Stimulated activated naive CD8-positive, alpha-beta T cell treated with anti-CD3 and anti-CD28 coated beads, Interleukin-15, amount 100 ng/mL, for 72 hours (primary cell): ENCODE data around the gene FUBP1.

Source experiments
- ATAC-seq: fragments of 150-1000 bp; cut with Tn5 transposase; 2 replicates; pipeline ENCODE4 v1.10.0; 2021; ENCODE audit warnings: mild to moderate bottlenecking, moderate library complexity
- DNase-seq, 2 donors: peaks; one replicate each; pipeline ENCODE4 v3.0.0; 2021 to 2022
- H3K27ac Mint-ChIP-seq, 2 donors: one replicate each; pipeline ENCODE4 v1.8.0; 2022; ENCODE audit warnings: mild to moderate bottlenecking in 2 of 2, mixed read lengths in 2 of 2, moderate library complexity in 2 of 2
- H3K27me3 Mint-ChIP-seq: one replicate; pipeline ENCODE4 v1.8.0; 2022; ENCODE audit warnings: mixed read lengths
- H3K4me1 Mint-ChIP-seq: one replicate; pipeline ENCODE4 v1.8.0; 2022; ENCODE audit warnings: mild to moderate bottlenecking, mixed read lengths
- H3K4me3 Mint-ChIP-seq, 2 donors: one replicate each; pipeline ENCODE4 v1.8.0; 2022; ENCODE audit warnings: mild to moderate bottlenecking in 2 of 2, mixed read lengths in 2 of 2, moderate library complexity in 1 of 2
- H3K9me3 Mint-ChIP-seq, 2 donors: one replicate each; pipeline ENCODE4 v1.8.0; 2022; ENCODE audit warnings: mixed read lengths in 2 of 2

FUBP1 gene

DNA sequence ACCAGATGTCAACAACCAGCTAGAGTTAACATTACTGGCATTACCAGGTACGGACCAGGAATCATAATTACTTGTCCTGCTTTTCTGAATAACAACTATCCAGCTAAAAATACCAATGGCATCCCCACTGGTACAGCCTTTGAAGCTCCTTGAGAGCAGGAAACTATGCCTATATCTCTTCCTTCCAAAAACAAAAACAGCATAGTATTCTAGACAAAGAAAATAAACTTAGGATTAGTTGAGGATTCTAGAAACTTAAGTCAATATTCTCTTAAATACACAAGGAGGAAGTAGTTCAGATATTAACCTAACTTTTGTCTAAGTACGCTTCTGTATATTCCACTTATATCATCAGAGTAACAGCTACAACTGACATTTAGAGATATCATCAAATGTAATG is 3.0 kb downstream of the FUBP1 start:
- DNase-seq (no peak), ATAC-seq (no peak)
- Mint-ChIP-seq H3K4me1 (peaks cover 60% of the 10 kb centered on the region), H3K4me3 (peak overlapping the region in 1 of 2 donors; percentile 87), H3K9me3 (no peaks in the 10 kb centered on the region), H3K27ac (peak overlapping the region in 1 of 2 donors; percentile 92), H3K27me3 (no peaks in the 10 kb centered on the region)

DNA sequence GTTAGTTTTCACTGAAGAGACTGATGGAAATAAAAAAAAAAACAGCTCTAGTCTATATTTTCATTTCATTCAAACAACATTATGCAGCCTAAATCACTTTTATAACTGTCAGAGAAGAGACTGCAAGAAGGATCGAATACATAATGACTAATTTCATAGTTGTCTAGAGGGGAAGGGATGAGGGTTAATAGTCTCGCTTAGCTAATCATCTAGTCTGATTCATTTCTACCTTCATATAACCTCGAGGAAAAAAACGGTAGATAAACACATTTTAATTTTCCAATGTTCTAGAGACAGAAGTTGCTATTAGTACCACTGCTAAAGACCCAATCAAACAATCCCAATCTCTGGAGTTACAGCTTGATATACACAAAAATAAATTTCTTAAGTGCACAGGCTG is 3.5 kb downstream of the FUBP1 start:
- Mint-ChIP-seq H3K4me3 (peak overlapping the region in 1 of 2 donors; percentile 87), H3K4me1 (peaks cover 55% of the 10 kb centered on the region), H3K27ac (peak overlapping the region in 1 of 2 donors; percentile 92), H3K9me3 (no peaks in the 10 kb centered on the region), H3K27me3 (no peaks in the 10 kb centered on the region)
- DNase-seq (no peak), ATAC-seq (peak; percentile 14)

DNA sequence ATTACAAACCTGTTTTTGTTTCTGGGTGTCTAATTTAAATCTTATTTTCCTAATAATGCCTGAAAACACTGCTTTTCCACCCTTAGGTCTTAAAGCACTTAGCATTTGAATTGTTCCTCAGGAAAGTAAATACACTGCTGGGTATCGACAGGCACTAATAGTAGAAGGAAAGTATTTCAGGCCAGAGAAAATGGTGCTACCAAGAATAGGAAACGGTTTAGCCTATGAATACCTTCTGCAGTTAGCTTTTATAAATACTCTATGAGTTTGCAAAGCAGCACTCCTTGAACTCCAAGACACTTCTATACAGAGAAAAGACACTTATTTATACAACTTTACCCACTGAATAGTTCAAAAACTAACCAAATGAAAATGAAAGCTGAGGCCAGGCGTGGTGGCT is 6.8 kb downstream of the FUBP1 start:
- Mint-ChIP-seq H3K9me3 (no peaks in the 10 kb centered on the region), H3K4me3 (peak overlapping the region; percentile 37 to 49), H3K27ac (peak overlapping the region in 1 of 2 donors; percentile 95), H3K27me3 (no peaks in the 10 kb centered on the region), H3K4me1 (peaks cover 67% of the 10 kb centered on the region)
- ATAC-seq, result no peak
- no peak for DNase-seq

DNA sequence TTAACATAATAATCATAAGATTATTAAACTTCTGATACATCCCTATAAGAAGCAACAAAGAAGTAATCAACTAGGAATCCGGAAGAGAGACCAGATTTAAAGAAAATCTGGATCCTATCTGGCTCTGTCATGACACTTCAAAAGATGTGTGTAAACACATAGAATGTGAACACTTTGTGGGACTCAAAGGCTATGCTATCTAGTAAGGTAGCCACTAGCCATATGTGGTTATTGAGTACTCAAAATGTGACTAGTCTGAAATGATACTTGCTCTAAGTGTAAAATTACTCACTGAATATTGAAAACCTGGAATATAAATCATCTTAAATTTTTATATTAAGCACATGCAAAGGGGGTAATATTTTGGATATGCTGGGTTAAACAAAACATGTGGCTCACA is 8.7 kb downstream of the FUBP1 start:
- ATAC-seq, result peak; percentile 60
- DNase-seq, result no peak
- Mint-ChIP-seq H3K9me3 (no peaks in the 10 kb centered on the region), H3K4me1 (peaks cover 64% of the 10 kb centered on the region), H3K27me3 (no peaks in the 10 kb centered on the region), H3K27ac (peak overlapping the region in 1 of 2 donors; percentile 34), H3K4me3 (peak overlapping the region in 1 of 2 donors; percentile 26)

DNA sequence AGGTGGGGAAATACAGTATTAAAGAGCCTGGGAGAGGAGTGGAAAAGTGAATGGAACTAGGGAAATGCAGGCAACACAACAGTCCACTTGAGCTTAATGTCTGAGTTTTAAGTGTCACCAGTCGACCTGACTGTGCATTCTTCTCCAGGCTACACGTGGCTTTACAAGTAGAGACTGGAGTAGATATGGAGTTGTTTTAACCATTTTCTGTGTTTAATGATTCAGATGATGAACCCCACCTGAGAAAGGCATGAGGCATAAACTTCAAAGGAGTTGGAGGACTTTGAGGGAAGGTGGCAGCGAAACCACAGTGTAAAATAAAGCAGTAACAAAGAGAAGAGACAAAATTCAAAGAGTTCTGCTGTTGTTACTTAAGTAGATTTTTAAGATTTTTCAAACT is 12.6 kb downstream of the FUBP1 start:
- no peaks in the 10 kb centered on the region for H3K27me3 Mint-ChIP-seq
- no peaks in the 10 kb centered on the region for H3K9me3 Mint-ChIP-seq
- H3K4me3 Mint-ChIP-seq, result no peak overlapping the region
- DNase-seq, result no peak
- H3K4me1 Mint-ChIP-seq, result peaks cover 51% of the 10 kb centered on the region
- H3K27ac Mint-ChIP-seq, result peak overlapping the region in 1 of 2 donors; percentile 62
- ATAC-seq, result peak; percentile 59

DNA sequence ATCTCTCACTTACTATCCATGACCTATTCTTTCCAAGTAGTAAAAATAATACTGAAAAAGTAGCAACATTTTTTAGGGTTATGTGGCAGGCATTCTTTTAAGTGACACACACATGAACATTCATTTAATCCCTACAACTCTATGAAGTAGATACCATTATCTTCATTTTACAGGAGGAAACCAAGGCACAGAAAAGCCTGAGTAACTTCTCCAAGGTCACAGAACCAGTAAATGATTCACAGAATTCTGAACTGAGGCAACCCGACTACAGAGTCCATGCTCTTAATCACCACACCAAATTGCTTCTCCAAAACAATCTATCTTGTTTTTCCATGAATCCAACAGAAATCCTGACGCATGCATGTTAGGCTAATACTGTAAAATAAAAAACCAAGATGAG is 17.5 kb downstream of the FUBP1 start:
- DNase-seq (no peak), ATAC-seq (no peak)
- peaks cover 41% of the 10 kb centered on the region for H3K4me1 Mint-ChIP-seq
- no peaks in the 10 kb centered on the region for H3K27me3 Mint-ChIP-seq
- H3K9me3 Mint-ChIP-seq, result no peaks in the 10 kb centered on the region
- no peak overlapping the region for H3K4me3 Mint-ChIP-seq
- peak overlapping the region; percentile 43 to 58 for H3K27ac Mint-ChIP-seq

DNA sequence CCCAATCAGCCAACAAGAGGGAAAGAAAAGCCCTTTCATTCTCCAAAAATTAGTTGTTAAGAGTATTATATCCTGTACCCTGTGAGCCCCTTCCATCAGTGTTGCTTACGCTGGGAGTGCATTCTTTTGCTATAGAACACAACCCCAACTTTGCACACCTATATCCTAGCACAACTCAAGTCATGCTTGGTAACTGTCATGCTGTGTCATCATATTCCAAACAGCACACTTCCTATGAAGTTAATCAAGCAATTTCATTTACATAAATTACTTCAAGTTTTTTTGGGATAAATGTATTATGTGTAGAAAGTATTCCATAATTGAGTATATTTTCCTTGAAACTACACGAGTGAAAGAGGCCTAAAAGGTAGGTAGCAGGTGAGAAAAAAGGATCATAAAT is 20.0 kb downstream of the FUBP1 start:
- Mint-ChIP-seq H3K9me3 (no peaks in the 10 kb centered on the region), H3K4me3 (no peak overlapping the region), H3K27ac (no peak overlapping the region), H3K27me3 (no peaks in the 10 kb centered on the region), H3K4me1 (peaks cover 28% of the 10 kb centered on the region)
- ATAC-seq (no peak), DNase-seq (no peak)

DNA sequence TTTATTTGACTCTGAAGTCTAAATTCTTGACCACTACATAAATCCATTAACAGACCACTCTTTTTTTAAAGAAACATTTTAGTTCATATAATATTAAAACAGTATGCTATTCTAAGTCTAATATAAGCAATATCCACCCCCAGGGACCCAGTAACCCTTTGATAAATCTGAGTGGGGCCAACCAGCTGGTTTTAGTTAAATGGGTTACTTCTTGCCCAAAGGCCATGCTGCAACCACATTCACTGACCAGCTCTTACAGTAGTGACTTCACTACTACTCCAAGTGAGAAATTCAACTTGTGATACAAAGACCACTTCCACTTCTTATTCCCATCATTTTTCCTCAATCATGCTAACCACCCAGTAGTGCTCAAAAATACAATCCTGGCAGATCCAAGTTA is 20.5 kb downstream of the FUBP1 start:
- H3K4me3 Mint-ChIP-seq, result no peak overlapping the region

DNA sequence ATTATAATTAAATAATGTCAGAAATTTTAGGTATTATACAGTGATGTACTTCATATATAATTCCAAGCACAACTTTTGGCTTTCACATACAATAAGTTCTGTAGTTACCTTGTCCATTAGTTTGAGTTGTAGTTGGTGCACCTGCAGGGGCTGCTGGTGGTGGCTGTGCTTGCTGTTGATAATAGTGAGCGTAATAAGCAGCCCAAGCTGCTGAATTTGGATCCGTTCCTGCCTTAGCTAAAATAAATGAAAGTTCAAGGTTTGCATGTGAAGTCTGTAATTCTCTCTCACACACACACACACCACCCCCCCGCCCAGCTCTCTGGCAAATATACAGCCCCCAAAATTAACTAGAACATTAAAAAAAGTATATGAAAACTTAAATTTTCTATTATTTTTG is 22.4 kb downstream of the FUBP1 start:
- peaks cover 32% of the 10 kb centered on the region for H3K4me1 Mint-ChIP-seq
- H3K27me3 Mint-ChIP-seq, result no peaks in the 10 kb centered on the region
- H3K27ac Mint-ChIP-seq, result no peak overlapping the region
- no peak for ATAC-seq
- DNase-seq, result no peak
- no peak overlapping the region for H3K4me3 Mint-ChIP-seq
- H3K9me3 Mint-ChIP-seq, result no peaks in the 10 kb centered on the region

More for the DNA sequence above, 20.5 kb downstream of the FUBP1 start:
- Mint-ChIP-seq H3K27ac (no peak overlapping the region), H3K27me3 (no peaks in the 10 kb centered on the region), H3K9me3 (no peaks in the 10 kb centered on the region), H3K4me1 (peaks cover 28% of the 10 kb centered on the region)
- no peak for DNase-seq
- ATAC-seq, result no peak

DNA sequence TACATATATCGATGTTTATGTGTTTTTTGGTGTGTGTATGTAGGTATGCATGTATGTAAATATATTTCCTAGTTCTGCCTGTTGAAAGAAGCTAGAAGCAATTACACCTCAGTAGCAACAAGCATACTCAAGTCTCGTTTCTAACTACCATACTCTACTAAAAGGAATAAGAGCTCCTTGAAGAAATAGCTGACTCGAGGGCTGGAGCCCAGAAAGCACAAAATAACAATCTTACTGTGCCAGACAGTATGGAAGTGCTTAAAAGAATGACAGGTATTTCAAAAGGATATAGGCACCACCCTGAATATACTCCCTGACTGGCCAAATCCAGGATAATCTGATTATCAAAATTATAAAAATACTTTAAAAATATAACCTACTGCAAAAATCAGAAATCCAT is 23.2 kb downstream of the FUBP1 start:
- H3K27ac Mint-ChIP-seq, result no peak overlapping the region
- no peaks in the 10 kb centered on the region for H3K27me3 Mint-ChIP-seq
- H3K4me3 Mint-ChIP-seq, result no peak overlapping the region
- ATAC-seq, result no peak
- H3K9me3 Mint-ChIP-seq, result no peaks in the 10 kb centered on the region
- no peak for DNase-seq
- peaks cover 34% of the 10 kb centered on the region for H3K4me1 Mint-ChIP-seq

DNA sequence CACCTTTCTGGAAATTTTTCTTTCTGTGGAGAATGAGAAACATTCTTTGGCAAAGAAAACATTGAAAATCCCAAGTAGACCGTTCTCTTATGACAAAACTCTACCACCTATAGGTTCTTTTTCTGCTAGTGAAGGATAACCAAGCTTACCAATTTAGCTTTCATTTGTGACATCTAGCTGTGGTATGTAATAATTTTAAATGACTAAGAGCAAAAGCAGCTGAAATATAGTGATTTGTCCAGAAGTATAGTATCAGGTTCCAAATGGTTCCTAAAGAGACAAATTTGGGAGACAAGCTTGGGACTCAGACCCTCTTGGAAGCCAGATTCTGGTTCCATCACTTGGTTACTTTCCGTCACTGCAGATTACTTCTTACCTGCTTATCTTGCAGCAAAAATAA is 24.4 kb downstream of the FUBP1 start:
- Mint-ChIP-seq H3K4me1 (peaks cover 33% of the 10 kb centered on the region), H3K9me3 (no peaks in the 10 kb centered on the region), H3K27me3 (no peaks in the 10 kb centered on the region), H3K27ac (no peak overlapping the region), H3K4me3 (no peak overlapping the region)
- DNase-seq (no peak), ATAC-seq (no peak)

DNA sequence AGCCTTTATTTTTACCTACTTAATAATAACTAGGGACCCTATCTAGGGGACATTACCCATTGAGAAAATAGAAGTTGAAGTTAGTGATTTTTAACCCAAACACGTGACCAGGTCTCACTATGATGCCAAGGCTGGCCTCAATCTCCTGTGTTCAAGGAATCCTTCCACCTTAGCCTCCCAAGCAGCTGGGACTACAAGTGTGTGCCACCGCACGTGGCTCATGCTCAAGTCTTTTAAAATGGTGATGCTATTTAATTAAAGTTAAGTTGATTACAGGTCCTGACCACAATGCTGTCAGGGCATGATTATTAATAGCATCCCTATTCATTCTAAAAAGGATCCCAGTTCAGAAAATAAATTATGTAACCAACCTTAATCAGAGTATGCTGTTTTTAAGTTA is 25.0 kb downstream of the FUBP1 start:
- H3K27me3 Mint-ChIP-seq, result no peaks in the 10 kb centered on the region
- H3K9me3 Mint-ChIP-seq, result no peaks in the 10 kb centered on the region
- peak overlapping the region in 1 of 2 donors; percentile 86 for H3K27ac Mint-ChIP-seq
- DNase-seq, result no peak
- H3K4me3 Mint-ChIP-seq, result no peak overlapping the region
- no peak for ATAC-seq
- H3K4me1 Mint-ChIP-seq, result peaks cover 36% of the 10 kb centered on the region

DNA sequence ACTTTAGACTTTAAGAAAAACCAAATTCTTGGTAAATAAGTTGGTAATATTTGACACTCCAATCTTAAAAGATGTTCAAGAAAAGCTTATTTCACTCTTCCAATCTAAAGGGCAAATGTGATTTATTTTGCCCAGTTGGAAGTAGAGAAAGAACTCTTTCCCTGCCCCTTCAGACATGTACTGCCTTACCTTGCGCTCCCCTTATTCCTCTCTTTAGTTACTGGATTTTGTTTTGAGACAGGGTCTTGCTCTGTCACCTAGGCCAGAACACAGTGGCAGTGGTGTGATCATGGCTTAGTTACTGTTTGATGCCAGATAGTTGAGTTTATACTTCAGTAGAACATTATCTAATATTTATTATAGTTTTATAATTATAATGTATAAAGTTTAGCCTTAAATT is 27.5 kb downstream of the FUBP1 start:
- ATAC-seq, result no peak
- Mint-ChIP-seq H3K27me3 (no peaks in the 10 kb centered on the region), H3K4me1 (peaks cover 43% of the 10 kb centered on the region), H3K27ac (peak overlapping the region in 1 of 2 donors; percentile 88), H3K9me3 (no peaks in the 10 kb centered on the region), H3K4me3 (no peak overlapping the region)
- no peak for DNase-seq

DNA sequence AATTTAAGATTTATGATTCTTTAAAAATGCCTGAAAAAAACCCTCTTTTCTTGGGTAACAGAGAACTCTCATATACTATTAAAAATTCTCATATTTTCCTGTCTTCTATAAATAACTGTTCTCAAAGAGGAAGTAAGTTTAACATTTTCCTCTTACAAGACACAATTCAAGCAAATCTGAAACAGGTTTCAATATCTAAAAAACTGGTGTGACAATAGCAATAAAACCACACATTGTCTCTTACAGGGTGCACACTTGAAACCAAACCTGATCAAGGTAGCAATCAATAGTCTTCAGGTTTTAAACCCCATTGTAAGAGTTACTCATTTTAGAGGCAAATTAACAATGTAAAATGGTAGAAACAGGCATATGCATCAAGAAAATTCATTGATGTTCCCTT is 28.0 kb downstream of the FUBP1 start:
- Mint-ChIP-seq H3K27me3 (no peaks in the 10 kb centered on the region), H3K27ac (no peak overlapping the region), H3K4me3 (no peak overlapping the region), H3K4me1 (peaks cover 43% of the 10 kb centered on the region), H3K9me3 (no peaks in the 10 kb centered on the region)
- peak; percentile 42 for ATAC-seq
- DNase-seq, result no peak

DNA sequence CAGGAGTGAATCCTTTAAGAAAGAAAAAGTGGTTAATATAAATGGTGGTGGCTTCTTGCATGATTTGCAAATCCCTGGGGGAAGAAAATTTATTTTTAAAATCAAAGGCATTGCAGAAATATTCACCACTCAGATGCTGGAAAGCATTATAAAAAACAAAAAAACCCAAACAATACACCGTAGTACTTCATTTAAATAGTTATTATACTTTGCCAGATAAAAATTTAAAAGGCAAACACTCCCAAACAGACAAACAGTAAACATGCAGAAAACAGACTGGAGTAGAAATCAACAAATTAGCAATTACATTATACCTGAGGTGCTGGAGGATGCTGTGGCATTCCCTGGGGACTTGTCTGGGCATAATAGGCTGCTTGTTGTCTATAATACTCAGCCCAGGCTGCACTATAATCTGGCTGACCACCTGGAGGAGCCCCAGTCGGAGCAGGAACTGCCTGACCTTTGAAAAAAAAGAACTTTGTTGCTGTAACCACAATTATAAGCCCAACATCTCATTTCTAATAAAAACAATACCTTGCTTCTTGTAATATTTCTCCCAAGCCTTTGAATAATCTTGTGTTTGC is 29.9 kb downstream of the FUBP1 start:
- ATAC-seq, result no peak
- H3K9me3 Mint-ChIP-seq, result no peaks in the 10 kb centered on the region
- no peak for DNase-seq
- no peak overlapping the region for H3K4me3 Mint-ChIP-seq
- H3K4me1 Mint-ChIP-seq, result peaks cover 43% of the 10 kb centered on the region
- H3K27ac Mint-ChIP-seq, result peak overlapping the region in 1 of 2 donors; percentile 80
- no peaks in the 10 kb centered on the region for H3K27me3 Mint-ChIP-seq

DNA sequence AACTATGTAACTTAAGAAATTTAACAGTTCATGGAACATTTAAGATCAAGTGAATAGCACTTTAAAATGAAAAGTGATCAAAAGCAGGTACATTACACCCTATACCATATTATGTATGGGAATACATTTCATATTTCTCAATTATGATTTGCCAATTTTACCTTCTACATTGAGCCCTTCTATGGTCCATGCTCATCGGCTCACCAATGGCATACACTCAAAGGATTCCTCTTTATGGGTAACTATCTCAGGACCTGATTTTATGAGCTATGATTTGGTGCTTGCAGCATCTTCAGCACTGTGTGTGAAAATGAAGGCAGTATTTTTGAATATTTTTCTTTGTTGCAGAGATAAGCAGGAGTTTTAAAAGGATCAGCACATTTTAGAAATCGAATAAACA is 33.5 kb downstream of the FUBP1 start:
- H3K9me3 Mint-ChIP-seq, result peaks cover 0 to 4% of the 10 kb centered on the region in 2 donors

More for the DNA sequence above, 33.5 kb downstream of the FUBP1 start:
- peaks cover 41% of the 10 kb centered on the region for H3K4me1 Mint-ChIP-seq
- no peaks in the 10 kb centered on the region for H3K27me3 Mint-ChIP-seq
- DNase-seq (no peak), ATAC-seq (no peak)
- no peak overlapping the region for H3K4me3 Mint-ChIP-seq
- H3K27ac Mint-ChIP-seq, result no peak overlapping the region
